SHP77 treated with DMSO at 0.1 percent for 48 hours (cell line): ENCODE measurements around the gene ZSCAN30.
"Not testable (repeated sequence)": the region's sequence is repeated elsewhere in the genome, so short reads cannot be mapped to it uniquely, and the experiment has no call there.

ENCODE experiments used
- DNase-seq: peaks from one replicate; lab custom pipeline; 2025; lab: John Stamatoyannopoulos, UW

ZSCAN30 gene

DNA sequence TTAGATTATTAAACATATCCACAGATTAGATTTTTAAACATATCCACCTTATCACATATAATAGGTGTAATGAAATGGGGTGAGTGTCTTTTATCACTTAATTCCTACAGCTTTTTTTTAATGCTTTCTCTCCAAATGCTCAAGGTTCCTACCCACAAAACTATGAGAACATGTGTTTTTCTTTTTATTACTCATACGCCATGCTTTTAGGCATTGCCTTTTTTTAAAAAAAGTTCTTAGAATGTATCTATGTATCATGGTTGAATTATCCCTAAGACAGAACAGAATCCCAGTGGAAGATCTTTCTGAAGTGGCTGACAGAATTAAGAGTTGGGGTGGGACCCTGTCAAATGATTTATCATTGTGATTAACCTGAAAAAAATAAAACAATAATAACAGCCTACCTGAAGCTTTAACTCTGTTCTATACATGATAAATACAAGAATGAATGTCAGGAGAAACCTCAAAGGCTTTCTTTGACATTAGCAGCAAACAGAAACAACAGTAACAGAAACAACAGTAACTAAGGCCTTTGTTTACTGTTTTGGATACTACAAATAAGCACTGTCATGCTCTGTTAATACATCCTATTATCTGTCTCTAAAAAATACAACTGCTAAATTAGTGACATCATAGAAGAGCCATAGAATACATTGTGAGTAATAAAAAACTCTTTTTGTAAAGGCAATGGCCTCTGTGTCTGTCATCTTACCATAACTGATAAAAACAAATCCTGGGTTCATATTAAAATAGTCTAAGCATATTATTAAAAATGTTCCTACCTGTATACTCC lies 53.3 kb downstream of the ZSCAN30 start:
- no peak for DNase-seq

DNA sequence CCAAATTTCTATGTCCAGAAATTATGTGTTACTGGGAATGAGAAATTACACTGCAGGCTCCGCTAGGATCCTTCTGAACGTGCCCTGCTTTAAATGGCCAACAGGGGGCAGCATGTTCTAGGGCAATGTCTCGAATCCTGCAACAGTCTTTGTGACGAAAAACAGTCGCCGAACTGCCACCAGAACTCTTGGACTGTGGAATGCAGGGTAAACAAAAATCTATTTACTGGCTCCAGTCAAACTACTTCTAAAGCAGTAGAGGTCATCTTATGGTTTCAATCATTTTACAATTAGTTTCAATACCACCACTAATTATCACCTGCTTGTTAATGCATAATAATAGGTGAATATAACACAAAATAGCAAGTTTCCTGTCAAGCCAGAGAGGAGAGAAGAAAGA lies 59.0 kb downstream of the ZSCAN30 start:
- peak; percentile 66 for DNase-seq

DNA sequence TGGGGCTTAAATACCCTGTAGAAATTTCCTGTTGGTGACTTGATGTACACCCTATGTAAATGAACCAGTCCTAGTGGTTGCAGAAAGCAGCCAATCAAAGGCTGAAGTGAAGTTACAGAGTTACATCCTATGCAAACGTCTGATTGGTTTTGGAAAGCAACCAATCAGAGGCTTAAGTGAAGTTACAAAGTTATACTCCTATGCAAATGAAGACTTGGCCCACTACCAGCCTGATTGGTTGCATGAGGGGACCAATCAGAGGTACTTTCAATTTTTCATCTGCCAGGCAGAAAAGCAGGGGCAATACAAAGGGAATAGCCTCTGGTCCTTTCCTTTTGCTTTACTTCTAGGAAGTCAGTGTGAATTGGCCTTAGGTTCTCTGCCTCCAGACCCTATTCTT lies 62.8 kb downstream of the ZSCAN30 start:
- no peak for DNase-seq

GRCh38 chr18:35223797-35224196 lies 66.2 kb downstream of the ZSCAN30 start:
- DNase-seq, result no peak

DNA sequence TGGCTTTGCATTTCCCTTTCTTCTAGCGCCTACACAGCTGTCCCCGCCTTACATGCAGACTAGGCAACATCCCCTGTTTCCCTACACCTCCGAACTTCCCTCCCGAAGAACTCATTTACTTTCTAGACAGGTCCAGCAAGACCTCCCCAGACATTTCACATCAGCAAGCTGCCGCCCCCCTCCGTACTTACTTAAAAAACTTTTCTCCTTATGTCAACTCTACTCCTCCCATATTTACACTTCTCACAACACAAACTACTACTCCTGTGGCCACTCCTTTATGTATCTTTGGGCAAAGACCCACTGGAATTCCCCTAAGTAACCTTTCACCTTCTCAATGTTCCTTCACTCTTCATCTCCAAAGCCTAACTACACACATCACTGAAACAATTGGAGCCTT lies 69.6 kb downstream of the ZSCAN30 start:
- DNase-seq, result no peak

DNA sequence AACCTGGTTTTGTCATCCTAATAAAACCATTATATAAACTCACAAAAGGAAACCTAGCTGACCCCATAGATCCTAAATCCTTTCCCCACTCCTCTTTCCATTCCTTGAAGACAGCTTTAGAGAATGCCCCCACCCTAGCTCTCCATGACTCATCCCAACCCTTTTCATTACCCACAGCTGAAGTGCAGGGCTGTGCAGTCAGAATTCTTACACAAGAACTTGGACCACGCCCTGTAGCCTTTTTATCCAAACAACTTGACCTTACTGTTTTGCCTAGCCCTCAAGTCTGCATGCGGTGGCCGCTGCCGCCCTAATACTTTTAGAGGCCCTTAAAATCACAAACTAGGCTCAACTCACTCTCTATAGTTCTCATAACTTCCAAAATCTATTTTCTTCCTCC lies 70.7 kb downstream of the ZSCAN30 start:
- not testable (repeated sequence) for DNase-seq

- not testable (repeated sequence) for DNase-seq
Measured at GRCh38 chr18:35216611-35217010, 73.4 kb downstream of the ZSCAN30 start.

DNA sequence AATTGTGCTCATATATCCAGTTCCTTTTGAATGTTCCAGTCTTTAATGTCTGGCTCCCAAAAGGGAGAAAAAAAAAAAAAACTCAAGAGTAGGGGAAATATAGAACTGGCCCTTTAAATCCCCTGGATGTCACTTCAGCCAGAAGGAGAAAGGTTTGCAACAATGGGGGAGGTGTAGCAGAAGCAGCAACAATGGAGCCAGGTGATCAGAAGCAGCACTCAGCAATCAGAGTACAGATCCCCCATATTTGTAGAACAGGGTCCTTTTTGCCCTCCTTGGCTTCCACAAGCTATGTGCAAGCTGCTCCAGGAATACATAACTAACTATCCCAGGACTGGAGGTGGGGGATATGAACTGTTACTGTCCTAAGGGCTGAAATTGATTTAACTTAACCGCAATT lies 75.0 kb downstream of the ZSCAN30 start:
- no peak for DNase-seq

- DNase-seq, result not testable (repeated sequence)
Measured at GRCh38 chr18:35205746-35206458, 84.1 kb downstream of the ZSCAN30 start.

DNA sequence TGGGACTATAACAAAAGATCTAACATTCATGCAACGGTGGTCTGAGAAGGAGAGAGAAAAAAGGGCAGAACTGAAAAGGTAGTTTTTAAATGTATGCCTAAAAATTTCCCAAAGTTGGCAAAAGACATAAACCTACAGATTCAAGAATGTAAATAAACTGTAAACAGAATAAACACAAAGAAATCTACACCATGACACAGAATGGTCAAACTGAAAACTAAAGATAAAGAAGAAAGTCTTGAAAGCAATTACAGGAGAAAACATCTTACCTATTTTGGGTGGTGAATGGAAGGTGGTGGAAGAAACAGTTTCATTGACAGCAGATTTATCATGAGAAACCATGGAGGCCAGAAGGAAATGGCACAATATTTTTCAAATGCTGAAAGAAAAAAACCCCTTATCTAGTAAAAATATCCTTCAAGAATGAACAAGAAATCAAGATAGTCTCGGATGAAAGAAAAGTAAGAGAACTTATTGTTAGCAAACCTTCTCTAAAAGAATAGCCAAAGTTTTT lies 84.8 kb downstream of the ZSCAN30 start:
- no peak for DNase-seq

- no peak for DNase-seq
Measured at GRCh38 chr18:35203067-35203466, 87.0 kb downstream of the ZSCAN30 start.

DNA sequence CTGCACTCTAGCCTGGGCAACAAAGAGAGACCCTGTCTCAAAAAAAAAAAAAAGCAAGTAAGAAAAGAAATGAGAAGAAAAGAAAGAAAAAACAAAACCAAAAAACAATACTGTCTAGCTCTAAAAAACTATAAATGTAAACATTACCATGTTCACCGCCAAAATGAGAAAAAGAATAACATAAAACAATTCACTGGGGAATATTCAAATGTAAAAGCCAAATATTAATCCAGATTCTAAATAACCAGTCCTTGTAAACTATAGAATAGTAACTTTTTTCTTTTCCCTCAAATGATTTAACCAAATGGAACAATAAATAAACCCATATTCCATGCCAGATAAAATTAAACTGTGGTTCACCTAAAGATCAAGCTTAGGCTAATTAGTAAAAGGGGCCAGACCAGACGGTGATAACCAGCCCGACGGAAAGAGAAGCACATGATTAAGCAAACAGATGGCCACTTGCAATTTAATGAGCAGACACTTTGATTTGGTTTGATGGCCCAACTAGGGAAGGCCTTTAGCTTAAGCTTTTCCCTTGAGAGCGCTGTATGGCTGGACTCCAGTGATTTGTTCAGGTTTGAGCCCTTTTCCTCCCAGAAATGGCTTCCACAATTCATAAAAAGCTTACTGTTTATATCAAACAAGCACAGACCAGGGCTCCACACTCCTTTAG lies 88.6 kb downstream of the ZSCAN30 start:
- no peak for DNase-seq
